Measurements from ENCODE around the gene LMLN. TPM values are rescaled to one million over a fixed set of nuclear protein-coding genes. Genes with fewer than 3 reads are reported as not detected.
"Not testable (repeated sequence)": the region's sequence is repeated elsewhere in the genome, so short reads cannot be mapped to it uniquely, and the experiment has no call there.

The LMLN gene
- total RNA-seq, 2 experiments from 2014 or later, result 1.5 to 1.7 TPM

- no peak overlapping the region for H3K4me3 Mint-ChIP-seq
- CTCF ChIA-PET, result no interaction called here
- H3K27me3 Mint-ChIP-seq, result peaks cover 5% of the 10 kb centered on the region
Measured at GRCh38 chr3:198048445-198048844, 88.4 kb downstream of the LMLN start.

GRCh38 chr3:198051836-198052235 lies 91.8 kb downstream of the LMLN start:
- Mint-ChIP-seq H3K27ac (no peak overlapping the region), H3K9me3 (ENCODE audit: low read depth) (no peaks in the 10 kb centered on the region), H3K4me3 (no peak overlapping the region), H3K27me3 (peaks cover 12% of the 10 kb centered on the region), H3K36me3 (no peaks in the 10 kb centered on the region), H3K4me1 (no peaks in the 10 kb centered on the region)
- CTCF ChIA-PET, result interaction anchor here (1.4 kb wide), 1 partner anchor 29 kb away, joined by 3 read pairs; no protein-coding TSS in a partner anchor
- ATAC-seq, result no peak
- DNase-seq, result no peak

More at GRCh38 chr3:198048445-198048844, 88.4 kb downstream of the LMLN start:
- no peaks in the 10 kb centered on the region for H3K9me3 Mint-ChIP-seq (ENCODE audit: low read depth)
- no peak for DNase-seq
- no peaks in the 10 kb centered on the region for H3K36me3 Mint-ChIP-seq
- no peak for ATAC-seq
- no peaks in the 10 kb centered on the region for H3K4me1 Mint-ChIP-seq
- no peak overlapping the region for H3K27ac Mint-ChIP-seq

GRCh38 chr3:198053462-198053861 lies 93.4 kb downstream of the LMLN start:
- H3K9me3 Mint-ChIP-seq (ENCODE audit: low read depth); CTCF ChIA-PET; H3K36me3 Mint-ChIP-seq; H3K27ac Mint-ChIP-seq; DNase-seq; ATAC-seq; H3K4me3 Mint-ChIP-seq; H3K4me1 Mint-ChIP-seq: not testable (repeated sequence)
- H3K27me3 Mint-ChIP-seq, result peaks cover 17% of the 10 kb centered on the region

DNA sequence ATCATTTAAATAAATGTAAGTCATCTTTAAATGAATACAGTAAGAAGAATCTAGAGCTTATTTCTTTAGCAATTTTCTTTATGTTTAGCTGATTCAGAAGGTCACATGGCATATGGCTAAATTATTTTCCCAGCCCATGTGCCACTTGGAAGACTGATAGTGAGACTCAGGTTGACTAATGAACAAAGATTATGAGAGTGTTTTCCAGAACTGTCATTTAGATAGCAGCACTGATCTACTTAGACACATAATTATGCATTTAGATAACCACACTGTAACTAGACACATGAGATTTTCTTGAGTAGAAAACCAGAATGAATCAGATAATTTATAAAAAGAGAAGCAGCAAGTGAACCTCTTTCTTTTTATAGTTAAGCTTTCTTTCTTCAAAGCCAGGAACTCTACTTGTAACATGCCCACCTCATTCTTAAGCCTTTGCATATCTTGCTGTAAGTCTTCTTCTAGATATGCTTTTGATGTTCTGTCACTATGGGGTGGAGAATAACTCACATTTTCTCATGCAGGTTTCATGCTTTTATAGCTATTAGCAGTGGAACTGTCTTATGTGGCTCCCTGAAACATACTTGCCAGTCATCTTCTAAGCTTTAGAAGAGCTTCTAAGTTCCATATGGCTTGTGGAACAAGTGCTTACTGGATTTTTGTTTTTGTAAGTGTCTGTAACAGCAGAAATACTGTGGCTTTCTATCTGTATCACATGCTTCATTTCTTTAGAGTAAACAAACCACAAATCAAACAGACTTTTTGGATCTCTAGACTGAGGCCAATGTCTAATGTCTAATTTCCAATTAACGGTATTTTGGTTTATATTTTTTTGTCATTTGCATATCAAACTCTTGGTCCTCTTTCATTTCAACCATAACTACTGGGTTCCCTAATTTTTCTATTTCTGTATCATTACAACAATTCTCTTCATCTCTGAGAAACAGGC lies 101.4 kb downstream of the LMLN start:
- H3K36me3 Mint-ChIP-seq, result no peaks in the 10 kb centered on the region
- no peaks in the 10 kb centered on the region for H3K4me1 Mint-ChIP-seq
- no peak for DNase-seq
- no peak overlapping the region for H3K27ac Mint-ChIP-seq
- CTCF ChIA-PET, result interaction anchor here (1.2 to 4.8 kb wide), 3 partner anchors 9 to 19 kb away, joined by 3 to 15 read pairs (median 3); no protein-coding TSS in a partner anchor
- H3K9me3 Mint-ChIP-seq (ENCODE audit: low read depth), result no peaks in the 10 kb centered on the region
- no peak overlapping the region for H3K4me3 Mint-ChIP-seq
- peaks cover 35% of the 10 kb centered on the region for H3K27me3 Mint-ChIP-seq
- ATAC-seq, result no peak

DNA sequence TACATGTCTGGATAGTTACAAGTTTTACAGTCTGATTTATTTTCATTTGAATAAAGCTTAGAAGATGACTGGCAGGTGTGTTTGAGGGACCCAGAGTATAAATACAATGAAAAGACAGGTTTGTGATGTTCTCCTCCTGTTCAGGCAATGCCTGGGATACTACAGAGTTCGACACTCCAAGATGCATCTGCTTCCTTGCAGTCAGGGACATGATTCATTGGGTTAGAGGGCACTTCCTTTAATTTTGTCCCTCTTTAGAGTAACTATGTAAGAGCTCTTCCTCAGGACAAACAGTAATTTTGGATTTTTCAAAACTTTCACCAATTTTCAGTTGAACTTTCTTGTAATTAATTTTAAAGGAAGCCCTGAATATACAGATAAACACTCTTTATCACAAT lies 102.0 kb downstream of the LMLN start:
- no peaks in the 10 kb centered on the region for H3K36me3 Mint-ChIP-seq
- no peak overlapping the region for H3K4me3 Mint-ChIP-seq
- ATAC-seq (no peak), DNase-seq (no peak)
- no peak overlapping the region for H3K27ac Mint-ChIP-seq
- CTCF ChIA-PET, result interaction anchor here (4.8 kb wide), 1 partner anchor 18 kb away, joined by 15 read pairs; no protein-coding TSS in a partner anchor
- H3K9me3 Mint-ChIP-seq (ENCODE audit: low read depth), result no peaks in the 10 kb centered on the region
- peaks cover 33% of the 10 kb centered on the region for H3K27me3 Mint-ChIP-seq
- no peaks in the 10 kb centered on the region for H3K4me1 Mint-ChIP-seq

- no peak overlapping the region for H3K4me3 Mint-ChIP-seq
- ATAC-seq (no peak), DNase-seq (no peak)
- no peaks in the 10 kb centered on the region for H3K4me1 Mint-ChIP-seq
- CTCF ChIA-PET, result interaction anchor here (4.8 kb wide), 1 partner anchor 16 kb away, joined by 15 read pairs; no protein-coding TSS in a partner anchor
- H3K9me3 Mint-ChIP-seq (ENCODE audit: low read depth), result no peaks in the 10 kb centered on the region
- no peak overlapping the region for H3K27ac Mint-ChIP-seq
- H3K27me3 Mint-ChIP-seq, result peaks cover 23% of the 10 kb centered on the region
- no peaks in the 10 kb centered on the region for H3K36me3 Mint-ChIP-seq
Measured at GRCh38 chr3:198064420-198064819, 104.4 kb downstream of the LMLN start.

- no peaks in the 10 kb centered on the region for H3K36me3 Mint-ChIP-seq
- ATAC-seq (no peak), DNase-seq (no peak)
- CTCF ChIA-PET, result interaction anchor here (0.6 to 1.2 kb wide), 3 partner anchors 10 to 169 kb away, joined by 3 read pairs; no protein-coding TSS in a partner anchor
- H3K27ac Mint-ChIP-seq, result no peak overlapping the region
- no peaks in the 10 kb centered on the region for H3K9me3 Mint-ChIP-seq (ENCODE audit: low read depth)
- peaks cover 13% of the 10 kb centered on the region for H3K27me3 Mint-ChIP-seq
- H3K4me3 Mint-ChIP-seq, result no peak overlapping the region
- H3K4me1 Mint-ChIP-seq, result peaks cover 1% of the 10 kb centered on the region
Measured at GRCh38 chr3:198065897-198066296, 105.9 kb downstream of the LMLN start.

GRCh38 chr3:198067416-198067815 lies 107.4 kb downstream of the LMLN start:
- Mint-ChIP-seq H3K4me1 (peaks cover 16% of the 10 kb centered on the region), H3K9me3 (ENCODE audit: low read depth) (no peaks in the 10 kb centered on the region)

GRCh38 chr3:198070871-198071270 lies 110.9 kb downstream of the LMLN start:
- no peak for ATAC-seq
- Mint-ChIP-seq H3K36me3 (no peaks in the 10 kb centered on the region), H3K27ac (no peak overlapping the region), H3K9me3 (ENCODE audit: low read depth) (no peaks in the 10 kb centered on the region), H3K4me3 (no peak overlapping the region), H3K4me1 (peaks cover 19% of the 10 kb centered on the region), H3K27me3 (peaks cover 20% of the 10 kb centered on the region)
- CTCF ChIA-PET, result interaction anchor here (6.4 kb wide), 1 partner anchor 9 kb away, joined by 40 read pairs; no protein-coding TSS in a partner anchor
- DNase-seq, result no peak

More at GRCh38 chr3:198067416-198067815, 107.4 kb downstream of the LMLN start:
- CTCF ChIA-PET, result interaction anchor here (0.7 to 6.4 kb wide), 3 partner anchors 12 to 17 kb away, joined by 3 to 40 read pairs (median 3); no protein-coding TSS in a partner anchor
- no peak overlapping the region for H3K4me3 Mint-ChIP-seq
- H3K27ac Mint-ChIP-seq, result no peak overlapping the region
- DNase-seq (no peak), ATAC-seq (no peak)
- peaks cover 3% of the 10 kb centered on the region for H3K27me3 Mint-ChIP-seq
- no peaks in the 10 kb centered on the region for H3K36me3 Mint-ChIP-seq

DNA sequence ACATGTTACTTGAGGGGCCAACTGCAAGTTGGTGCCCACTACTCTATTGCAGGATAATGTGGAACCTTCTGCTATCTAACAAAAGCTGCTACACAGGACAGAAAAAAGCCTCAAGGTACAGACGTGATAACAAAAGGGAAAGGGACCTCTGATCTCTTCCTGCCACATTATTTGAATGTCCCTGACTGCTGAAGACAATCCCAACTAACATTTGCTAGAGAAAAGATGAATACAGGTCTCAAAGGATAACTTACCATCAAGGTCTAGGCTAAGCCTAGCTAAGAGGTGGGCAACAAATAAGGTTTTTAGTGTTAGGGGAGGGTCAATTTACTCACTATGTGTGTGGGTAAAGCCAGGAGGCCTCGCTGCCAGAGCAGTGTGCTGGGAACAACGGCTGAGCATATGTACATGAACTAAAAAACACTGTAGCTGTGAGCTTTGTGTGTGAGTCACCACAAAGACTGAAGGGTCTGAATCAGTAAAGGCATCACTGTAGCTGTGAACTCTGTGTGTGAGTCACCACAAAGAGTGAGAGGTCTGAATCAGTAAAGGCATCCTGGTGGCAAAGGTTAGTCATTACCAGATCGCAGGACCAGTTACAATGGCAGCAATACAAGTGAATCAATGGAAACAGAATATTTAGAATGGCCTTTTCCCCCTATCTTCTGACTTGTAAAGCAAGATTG lies 111.7 kb downstream of the LMLN start:
- no peaks in the 10 kb centered on the region for H3K36me3 Mint-ChIP-seq
- H3K27ac Mint-ChIP-seq, result peak overlapping the region; percentile 81
- peak; percentile 100 for ATAC-seq

DNA sequence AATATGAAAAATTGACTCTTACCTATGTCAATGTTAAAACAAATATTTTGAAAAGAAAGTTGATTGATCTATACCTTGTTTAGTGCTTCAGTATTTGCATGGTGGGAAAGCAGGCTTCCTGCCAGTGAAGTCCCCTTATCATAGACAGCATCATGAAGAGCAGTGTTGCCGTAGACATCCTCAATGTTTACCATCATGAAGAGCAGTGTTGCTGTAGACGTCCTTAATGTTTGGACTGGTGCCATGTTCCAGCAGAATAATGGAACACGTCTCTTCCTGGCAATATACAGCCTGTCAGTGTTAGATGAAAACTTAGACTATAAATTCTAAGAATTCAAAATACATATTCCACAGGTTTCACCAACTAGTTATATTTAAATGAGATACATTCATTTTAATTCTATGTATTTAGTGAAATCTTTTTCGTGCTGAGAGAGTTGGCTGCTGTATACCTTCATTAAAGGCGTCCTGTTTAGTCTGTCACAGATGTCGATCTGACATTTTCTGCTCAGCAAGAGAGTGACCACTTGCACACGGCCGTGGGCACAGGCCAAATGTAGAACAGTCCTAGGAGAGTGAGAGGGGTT lies 116.8 kb downstream of the LMLN start:
- CTCF ChIA-PET, result no interaction called here
- H3K9me3 Mint-ChIP-seq (ENCODE audit: low read depth), result no peaks in the 10 kb centered on the region

More for the DNA sequence above, 111.7 kb downstream of the LMLN start:
- H3K27me3 Mint-ChIP-seq, result peaks cover 28% of the 10 kb centered on the region
- H3K4me1 Mint-ChIP-seq, result peaks cover 19% of the 10 kb centered on the region
- H3K9me3 Mint-ChIP-seq (ENCODE audit: low read depth), result no peaks in the 10 kb centered on the region
- peak overlapping the region; percentile 14 for H3K4me3 Mint-ChIP-seq
- CTCF ChIA-PET, result interaction anchor here (1.0 to 6.4 kb wide), 2 partner anchors 9 kb away, joined by 3 to 40 read pairs; no protein-coding TSS in a partner anchor
- peak; percentile 76 for DNase-seq

GRCh38 chr3:198079771-198080520 lies 119.9 kb downstream of the LMLN start:
- Mint-ChIP-seq H3K4me3 (peak overlapping the region; percentile 73), H3K27me3 (peaks cover 64% of the 10 kb centered on the region), H3K9me3 (ENCODE audit: low read depth) (no peaks in the 10 kb centered on the region), H3K4me1 (peaks cover 6% of the 10 kb centered on the region), H3K36me3 (no peaks in the 10 kb centered on the region), H3K27ac (peak overlapping the region; percentile 72)
- CTCF ChIA-PET, result interaction anchor here (0.8 to 3.2 kb wide), 16 partner anchors 10 to 177 kb away, joined by 3 to 40 read pairs (median 5); partner anchors contain the start of gene RPL35A
- DNase-seq, result peak; percentile 42
- ATAC-seq, result peak; percentile 69

More for the DNA sequence above, 116.8 kb downstream of the LMLN start:
- DNase-seq, result no peak
- peaks cover 14% of the 10 kb centered on the region for H3K4me1 Mint-ChIP-seq
- ATAC-seq, result no peak
- no peaks in the 10 kb centered on the region for H3K36me3 Mint-ChIP-seq
- H3K27me3 Mint-ChIP-seq, result peaks cover 54% of the 10 kb centered on the region
- no peak overlapping the region for H3K4me3 Mint-ChIP-seq
- H3K27ac Mint-ChIP-seq, result no peak overlapping the region
